Muscle layer of colon (tissue), 2 donors: ENCODE results near the gene ARFRP1.

Source experiments
- H3K27ac ChIP-seq: one replicate; pipeline ENCODE4 v1.7.0; 2013; ENCODE audit warnings: low read depth, mild to moderate bottlenecking, low read length, moderate library complexity
- H3K27me3 ChIP-seq, 2 donors: one replicate each; pipeline ENCODE4 v1.7.0; 2013; ENCODE audit warnings: low read length in 2 of 2, mild to moderate bottlenecking in 2 of 2; ENCODE audit not compliant: insufficient read depth in 2 of 2, control insufficient read depth in 1 of 2
- H3K36me3 ChIP-seq: one replicate; pipeline ENCODE4 v1.7.0; 2013; ENCODE audit warnings: mild to moderate bottlenecking, low read length; ENCODE audit not compliant: insufficient read depth
- H3K4me1 ChIP-seq: one replicate; pipeline ENCODE4 v1.7.0; 2013; ENCODE audit warnings: mild to moderate bottlenecking, low read length; ENCODE audit not compliant: insufficient read depth
- H3K4me3 ChIP-seq, 2 donors: one replicate each; pipeline ENCODE4 v1.7.0; 2013; ENCODE audit warnings: low read length in 2 of 2, low read depth in 1 of 2, mild to moderate bottlenecking in 1 of 2, moderate library complexity in 1 of 2
- H3K9ac ChIP-seq: one replicate; pipeline ENCODE4 v1.7.0; 2013; ENCODE audit warnings: low read length
- H3K9me3 ChIP-seq: one replicate; pipeline ENCODE4 v1.7.0; 2013; ENCODE audit warnings: mild to moderate bottlenecking, low read length
- donor health status: abdominal sarcoma.
- donor health status: Adenocarcinoma of cecum.

Gene ARFRP1

GRCh38 chr20:63696628-63697356 lies 11.0 kb downstream of the ARFRP1 start, which contains the start of gene TNFRSF6B:
TSS of gene TNFRSF6B (plus strand) at chr20:63696652. CDS start at chr20:63696768, 116 bp downstream.
- no peaks in the 10 kb centered on the region for H3K9me3 ChIP-seq
- H3K36me3 ChIP-seq = peaks cover 15% of the 10 kb centered on the region
- H3K27ac ChIP-seq = no peak within 1 kb of the TSS
- no peaks in the 10 kb centered on the region for H3K27me3 ChIP-seq
- no peak within 1 kb of the TSS for H3K4me3 ChIP-seq
- no peaks in the 10 kb centered on the region for H3K4me1 ChIP-seq
- no peak within 1 kb of the TSS for H3K9ac ChIP-seq

GRCh38 chr20:63696306-63696627 lies 11.5 kb downstream of the ARFRP1 start:
- H3K4me3 ChIP-seq = no peak overlapping the region
- H3K9ac ChIP-seq = no peak overlapping the region
- H3K4me1 ChIP-seq = no peaks in the 10 kb centered on the region
- no peaks in the 10 kb centered on the region for H3K27me3 ChIP-seq
- no peak overlapping the region for H3K27ac ChIP-seq
- peaks cover 15% of the 10 kb centered on the region for H3K36me3 ChIP-seq
- H3K9me3 ChIP-seq = no peaks in the 10 kb centered on the region

GRCh38 chr20:63695424-63696305 lies 12.1 kb downstream of the ARFRP1 start:
- H3K9ac ChIP-seq = no peak overlapping the region
- no peaks in the 10 kb centered on the region for H3K9me3 ChIP-seq
- peaks cover 15% of the 10 kb centered on the region for H3K36me3 ChIP-seq
- no peaks in the 10 kb centered on the region for H3K4me1 ChIP-seq
- H3K27me3 ChIP-seq = no peaks in the 10 kb centered on the region
- no peak overlapping the region for H3K27ac ChIP-seq
- no peak overlapping the region for H3K4me3 ChIP-seq

GRCh38 chr20:63694584-63695423 lies 13.0 kb downstream of the ARFRP1 start:
- Histone ChIP-seq H3K4me3 (no peak overlapping the region), H3K27ac (no peak overlapping the region), H3K9me3 (no peaks in the 10 kb centered on the region), H3K36me3 (peaks cover 15% of the 10 kb centered on the region), H3K4me1 (no peaks in the 10 kb centered on the region), H3K27me3 (no peaks in the 10 kb centered on the region), H3K9ac (no peak overlapping the region)

- Histone ChIP-seq H3K9me3 (no peaks in the 10 kb centered on the region), H3K27me3 (no peaks in the 10 kb centered on the region), H3K4me1 (no peaks in the 10 kb centered on the region), H3K9ac (no peak overlapping the region), H3K27ac (no peak overlapping the region), H3K36me3 (peaks cover 15% of the 10 kb centered on the region), H3K4me3 (no peak overlapping the region)
Measured at GRCh38 chr20:63693733-63694583, 13.8 kb downstream of the ARFRP1 start.

GRCh38 chr20:63693083-63693732 lies 14.6 kb downstream of the ARFRP1 start:
- H3K27me3 ChIP-seq = no peaks in the 10 kb centered on the region
- H3K4me1 ChIP-seq = no peaks in the 10 kb centered on the region
- H3K9ac ChIP-seq = no peak overlapping the region
- no peak overlapping the region for H3K27ac ChIP-seq
- H3K4me3 ChIP-seq = no peak overlapping the region
- H3K36me3 ChIP-seq = peaks cover 15% of the 10 kb centered on the region
- H3K9me3 ChIP-seq = no peaks in the 10 kb centered on the region

GRCh38 chr20:63692436-63693082 lies 15.2 kb downstream of the ARFRP1 start:
- Histone ChIP-seq H3K36me3 (peaks cover 15% of the 10 kb centered on the region), H3K27me3 (no peaks in the 10 kb centered on the region), H3K27ac (no peak overlapping the region), H3K4me3 (no peak overlapping the region), H3K4me1 (peaks cover under 1% of the 10 kb centered on the region), H3K9me3 (no peaks in the 10 kb centered on the region), H3K9ac (no peak overlapping the region)

GRCh38 chr20:63691711-63692435 lies 15.9 kb downstream of the ARFRP1 start:
- Histone ChIP-seq H3K27ac (no peak overlapping the region), H3K4me3 (no peak overlapping the region), H3K9ac (no peak overlapping the region), H3K9me3 (no peaks in the 10 kb centered on the region), H3K4me1 (peaks cover 7% of the 10 kb centered on the region), H3K27me3 (no peaks in the 10 kb centered on the region), H3K36me3 (peaks cover 15% of the 10 kb centered on the region)

GRCh38 chr20:63690898-63691710 lies 16.7 kb downstream of the ARFRP1 start:
- peaks cover 15% of the 10 kb centered on the region for H3K36me3 ChIP-seq
- H3K4me3 ChIP-seq = no peak overlapping the region
- no peak overlapping the region for H3K9ac ChIP-seq
- peaks cover 15% of the 10 kb centered on the region for H3K4me1 ChIP-seq
- H3K27me3 ChIP-seq = no peaks in the 10 kb centered on the region
- H3K27ac ChIP-seq = no peak overlapping the region
- H3K9me3 ChIP-seq = no peaks in the 10 kb centered on the region
